NCI-H2081 treated with DMSO at 0.1 percent for 48 hours (cell line): Measurements from ENCODE around the gene COA8.
A peak's percentile ranks its signal among the peaks of the same experiment; 100 is the strongest.
"Not testable (repeated sequence)": the region's sequence is repeated elsewhere in the genome, so short reads cannot be mapped to it uniquely, and the experiment has no call there.

Experiments
- DNase-seq: peaks from one replicate; lab custom pipeline; 2025; lab: John Stamatoyannopoulos, UW

The COA8 gene

DNA sequence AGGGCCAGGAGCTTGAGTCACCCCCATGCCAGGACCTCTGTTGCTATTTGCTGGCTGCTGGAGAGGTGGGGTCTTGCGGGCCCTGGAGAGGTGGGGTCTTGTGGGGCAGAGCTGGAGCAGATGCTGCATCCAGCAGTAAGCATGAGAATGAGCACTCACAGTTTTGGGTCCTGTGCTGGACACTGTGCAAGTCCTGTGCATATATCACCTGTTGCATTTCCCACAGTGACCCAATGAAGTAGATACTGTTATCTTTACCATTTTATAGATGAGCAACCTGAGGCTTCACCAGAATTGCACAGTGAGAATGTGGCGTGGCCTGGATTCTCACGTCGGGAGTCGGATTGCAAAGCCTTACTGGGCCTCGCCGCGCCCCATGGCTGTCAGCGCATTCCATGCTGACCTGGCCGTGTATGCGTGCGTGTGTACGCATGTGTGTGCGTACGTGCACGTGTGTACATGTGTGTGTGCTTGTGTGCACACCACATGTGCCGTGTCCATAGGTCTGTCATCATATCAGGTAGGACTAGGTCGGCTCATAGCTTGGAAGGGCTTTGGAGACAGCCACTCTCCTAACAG, 12.0 kb downstream of the COA8 start:
- no peak for DNase-seq

DNA sequence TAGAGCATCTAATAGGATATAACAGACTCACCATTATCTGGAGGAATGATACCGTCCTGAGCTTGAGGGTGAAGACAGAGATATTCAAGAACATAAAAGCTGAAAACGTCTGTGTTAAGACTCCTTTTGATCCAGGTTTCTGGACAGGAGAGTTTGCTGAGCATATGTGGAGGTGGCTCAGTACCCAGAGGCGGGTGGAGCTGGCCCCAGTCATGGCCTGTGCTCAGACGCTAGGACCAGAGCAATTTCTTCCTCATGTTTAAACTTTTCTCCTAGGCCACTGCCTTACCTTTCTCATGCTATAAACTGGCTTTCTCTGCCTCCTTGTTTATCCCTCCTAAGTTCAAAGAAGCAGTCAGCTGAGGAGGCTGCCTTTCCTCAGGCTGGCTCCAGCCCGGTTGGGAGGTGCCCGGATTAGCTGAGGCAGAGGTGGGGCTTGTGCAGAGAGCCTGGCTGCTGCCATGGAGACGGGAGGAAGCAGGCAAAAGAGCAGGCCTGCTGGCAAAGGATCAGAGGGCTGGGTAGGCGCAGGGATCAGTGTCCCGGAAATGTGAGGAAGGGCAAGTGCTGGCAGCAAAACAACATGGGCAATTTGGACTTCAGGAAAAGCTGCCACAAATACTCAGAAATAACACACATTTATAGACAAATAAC, 13.7 kb downstream of the COA8 start:
- peak; percentile 42 for DNase-seq

DNA sequence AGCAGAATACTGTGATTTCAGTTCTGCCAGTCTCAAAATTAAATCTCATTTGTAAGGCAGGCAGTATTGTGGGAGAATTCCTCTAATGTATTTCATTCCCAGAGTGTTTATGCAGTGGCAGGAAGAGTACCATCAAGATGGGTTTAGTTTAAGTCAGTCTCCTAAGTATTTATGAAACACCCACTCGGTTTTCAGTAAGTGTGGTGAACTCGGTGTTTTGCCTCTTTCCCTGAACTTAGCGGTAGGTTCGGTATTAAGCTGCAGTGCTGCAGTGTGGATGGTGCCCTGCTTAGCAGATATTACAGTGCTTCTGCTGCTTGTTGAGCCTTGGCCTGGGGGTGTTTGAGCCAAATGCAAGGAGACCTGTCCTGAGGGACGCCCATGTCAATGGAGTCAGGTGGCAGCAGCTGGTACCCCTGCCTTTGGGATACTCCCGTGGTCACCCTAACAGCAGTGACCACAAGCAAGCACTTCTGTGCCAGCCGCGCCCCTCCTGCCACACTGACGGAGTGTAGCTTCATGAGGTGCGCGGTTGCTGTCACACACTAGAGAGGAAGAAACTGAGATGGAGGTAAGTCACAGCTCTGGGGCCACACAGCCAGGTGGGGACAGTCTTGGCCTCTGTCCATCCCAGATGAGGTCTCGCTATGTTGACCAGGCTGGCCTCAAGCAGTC, 15.8 kb downstream of the COA8 start:
- no peak for DNase-seq

DNA sequence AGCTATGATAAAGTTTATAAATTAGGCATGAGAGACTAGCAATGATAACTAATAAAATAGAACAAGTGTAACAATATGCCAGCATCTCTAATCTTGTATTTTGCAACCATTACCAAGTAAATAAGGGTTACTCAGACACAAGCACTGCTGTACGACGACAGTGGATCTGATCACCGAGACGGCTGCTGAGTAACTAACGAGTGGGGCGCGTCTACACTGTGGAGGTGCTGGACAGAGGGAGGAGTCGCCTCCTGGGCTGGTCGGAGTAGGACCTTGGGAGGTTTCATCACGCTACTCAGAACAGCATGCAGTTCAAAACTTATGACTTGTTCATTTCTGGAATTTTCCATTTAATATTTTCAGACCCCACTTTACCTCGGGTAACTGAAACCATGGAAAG, 18.4 kb downstream of the COA8 start:
- no peak for DNase-seq

GRCh38 chr14:103581954-103582703, 19.4 kb downstream of the COA8 start:
- DNase-seq = no peak

DNA sequence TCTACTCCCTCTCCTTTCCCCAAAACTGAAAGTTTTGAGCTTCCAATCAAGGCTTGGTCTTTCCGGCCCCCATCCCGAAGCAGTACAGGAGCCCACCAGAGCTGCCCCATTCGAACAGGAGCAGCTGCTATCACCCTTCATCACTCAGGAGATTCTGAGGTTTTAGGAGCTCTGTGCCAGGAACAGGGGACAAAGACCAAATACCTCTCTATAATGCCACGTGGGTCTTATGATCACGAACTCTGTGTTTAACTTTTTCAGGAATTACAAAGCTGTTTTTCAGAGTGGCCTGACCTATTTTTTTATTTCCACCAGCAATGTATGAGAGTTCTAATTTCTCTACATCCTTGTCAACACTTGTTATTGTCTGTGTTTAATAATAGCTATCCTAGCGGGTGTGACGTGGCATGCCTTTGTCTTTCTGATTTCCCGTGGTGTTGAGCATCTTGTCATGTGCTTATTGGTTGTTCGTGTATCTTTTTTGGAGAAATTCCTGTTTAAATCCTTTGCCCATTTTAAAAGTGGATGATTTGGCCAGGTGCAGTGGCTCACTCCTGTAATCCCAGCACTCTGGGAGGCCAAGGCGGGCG, 21.7 kb downstream of the COA8 start:
- no peak for DNase-seq

GRCh38 chr14:103593577-103593976, 30.8 kb downstream of the COA8 start:
- no peak for DNase-seq

- peak; percentile 22 for DNase-seq
Measured at GRCh38 chr14:103594265-103594664, 31.5 kb downstream of the COA8 start.

GRCh38 chr14:103597623-103598377, 35.0 kb downstream of the COA8 start:
- no peak for DNase-seq

DNA sequence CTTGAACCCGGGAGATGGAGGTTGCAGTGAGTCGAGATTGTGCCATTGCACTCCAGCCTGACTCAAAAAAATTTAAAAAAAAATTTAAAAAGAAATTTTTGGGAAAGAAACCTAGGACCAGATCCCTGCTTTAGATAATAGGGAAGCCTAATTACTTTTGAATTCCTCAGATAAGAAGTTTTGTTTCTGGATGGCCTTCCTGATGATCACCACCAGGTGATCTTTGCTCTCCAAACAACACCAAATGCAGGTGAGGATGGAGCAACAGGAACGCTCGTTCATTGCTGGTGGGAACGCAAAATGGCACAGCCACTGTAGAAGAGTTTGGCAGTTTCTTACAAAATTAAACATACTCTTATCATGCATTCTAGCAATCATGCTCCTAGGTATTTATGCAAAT, 37.7 kb downstream of the COA8 start:
- DNase-seq = no peak

GRCh38 chr14:103604620-103605019, 41.9 kb downstream of the COA8 start:
- no peak for DNase-seq

- peak; percentile 70 for DNase-seq
Measured at GRCh38 chr14:103606963-103607668, 44.4 kb downstream of the COA8 start.

GRCh38 chr14:103607822-103608221, 45.1 kb downstream of the COA8 start:
- no peak for DNase-seq

- not testable (repeated sequence) for DNase-seq
Measured at GRCh38 chr14:103609081-103609480, 46.3 kb downstream of the COA8 start.

GRCh38 chr14:103611215-103611614, 48.5 kb downstream of the COA8 start:
- DNase-seq = no peak

- no peak for DNase-seq
Measured at GRCh38 chr14:103613517-103613916, 50.8 kb downstream of the COA8 start.

- DNase-seq = no peak
Measured at GRCh38 chr14:103616635-103617300, 54.0 kb downstream of the COA8 start.

DNA sequence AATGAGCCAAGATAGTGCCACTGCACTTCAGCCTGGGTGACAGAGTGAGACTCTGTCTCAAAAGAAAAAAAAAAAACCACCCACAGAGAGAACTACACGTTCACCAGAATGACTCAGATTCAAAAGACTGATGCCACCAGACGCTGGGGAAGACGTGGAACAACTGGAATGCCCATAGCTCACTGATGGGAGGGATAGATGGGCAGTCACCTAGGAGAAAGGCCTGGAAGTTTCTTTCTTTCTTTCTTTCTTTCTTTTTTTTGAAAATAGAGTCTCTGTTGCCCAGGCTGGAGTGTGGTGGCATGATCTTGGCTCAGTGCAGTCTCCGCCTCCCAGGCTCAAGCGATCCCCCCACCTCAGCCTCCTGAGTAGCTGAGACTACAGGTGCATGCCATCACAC, 56.3 kb downstream of the COA8 start:
- DNase-seq = no peak

- no peak for DNase-seq
Measured at GRCh38 chr14:103621860-103622259, 59.1 kb downstream of the COA8 start.

DNA sequence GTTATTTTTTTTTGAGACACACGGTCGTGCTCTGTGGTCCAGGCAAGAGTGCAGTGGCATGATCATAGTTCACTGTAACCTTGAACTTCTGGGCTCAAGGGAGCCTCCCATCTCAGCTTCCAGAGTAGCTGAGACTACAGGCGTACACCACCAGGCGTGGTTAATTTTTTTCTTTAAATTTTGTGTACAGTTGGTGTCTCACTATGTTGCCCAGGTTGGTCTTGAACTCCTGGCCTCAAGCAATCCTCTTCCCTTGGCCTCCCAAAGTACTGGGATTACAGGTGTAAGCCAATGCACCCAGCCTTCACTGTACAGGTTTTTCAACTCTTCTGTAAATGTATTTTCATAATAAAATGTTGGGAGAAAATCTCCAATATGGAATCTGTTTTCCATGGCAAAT, 60.5 kb downstream of the COA8 start:
- DNase-seq = no peak
